DOHH2 (cell line): ENCODE data around the gene TC2N.

Experiments used
- H3F3A ChIP-seq: fragments of 200-600 bp; sonication (generic), shearing (Covaris generic); 2 replicates; pipeline ENCODE4 v1.6.0; 2016; ENCODE audit warnings: antibody characterized with exemption, mild to moderate bottlenecking; ENCODE audit not compliant: control insufficient read depth, insufficient read depth
- H3K27ac ChIP-seq: fragments of 200-600 bp; sonication (generic); 2 replicates; pipeline ENCODE4 v1.5.1; 2014; ENCODE audit warnings: low read depth, mild to moderate bottlenecking, low read length, moderate library complexity
- H3K27me3 ChIP-seq: fragments of 200-600 bp; sonication (generic); 2 replicates; pipeline ENCODE4 v1.6.1; 2014; ENCODE audit warnings: mild to moderate bottlenecking, low read length, mixed read lengths; ENCODE audit not compliant: control insufficient read depth
- H3K36me3 ChIP-seq: fragments of 200-600 bp; sonication (generic); 2 replicates; pipeline ENCODE4 v1.6.1; 2014; ENCODE audit warnings: mild to moderate bottlenecking, low read length, moderate library complexity, mixed read lengths; ENCODE audit not compliant: control insufficient read depth
- H3K4me1 ChIP-seq: fragments of 200-600 bp; sonication (generic); 2 replicates; pipeline ENCODE4 v1.6.1; 2014; ENCODE audit warnings: mild to moderate bottlenecking, low read length, mixed read lengths; ENCODE audit not compliant: control insufficient read depth
- H3K4me2 ChIP-seq: fragments of 200-600 bp; sonication (generic); 2 replicates; pipeline ENCODE4 v1.6.0; 2014; ENCODE audit warnings: mild to moderate bottlenecking, low read length, moderate library complexity
- H3K4me3 ChIP-seq: fragments of 200-600 bp; sonication (generic); 2 replicates; pipeline ENCODE4 v1.5.1; 2014; ENCODE audit warnings: mild to moderate bottlenecking, low read length, mixed read lengths
- H3K79me2 ChIP-seq: fragments of 200-600 bp; sonication (generic); 2 replicates; pipeline ENCODE4 v1.6.1; 2014; ENCODE audit warnings: mild to moderate bottlenecking, low read length, mixed read lengths; ENCODE audit not compliant: control insufficient read depth
- H3K9me2 ChIP-seq: fragments of 200-600 bp; sonication (generic); replicated peaks from 2 replicates; pipeline ENCODE4 v1.6.1; 2014; ENCODE audit warnings: mild to moderate bottlenecking, low read length, mixed read lengths; ENCODE audit not compliant: control insufficient read depth
- H3K9me3 ChIP-seq: fragments of 200-600 bp; sonication (generic); 2 replicates; pipeline ENCODE4 v1.6.1; 2014; ENCODE audit warnings: antibody characterized with exemption, low read length, mixed read lengths; ENCODE audit not compliant: control insufficient read depth, insufficient read depth
- H4K20me1 ChIP-seq: fragments of 200-600 bp; sonication (generic); 2 replicates; pipeline ENCODE4 v1.6.0; 2014; ENCODE audit warnings: low read depth, mild to moderate bottlenecking, antibody characterized with exemption, low read length, moderate library complexity; ENCODE audit not compliant: control insufficient read depth, insufficient read depth
- CTCF ChIP-seq: fragments of 200-600 bp; sonication (generic); IDR thresholded peaks from one replicate; pipeline ENCODE4 v1.5.1; 2014; ENCODE audit warnings: antibody characterized with exemption, mild to moderate bottlenecking, low read depth, low read length; ENCODE audit not compliant: poor library complexity, severe bottlenecking
- EZH2phosphoT487 ChIP-seq: fragments of 200-600 bp; sonication (generic); IDR thresholded peaks from 2 replicates; pipeline ENCODE4 v1.6.1; 2017; ENCODE audit warnings: borderline replicate concordance, mild to moderate bottlenecking, antibody characterized with exemption, low read length, moderate library complexity, mixed read lengths

The TC2N gene

GRCh38 chr14:91835920-91836843, 31.2 kb downstream of the TC2N start:
- Histone ChIP-seq H3K36me3 (no peaks in the 10 kb centered on the region), H3K4me1 (peaks cover 32% of the 10 kb centered on the region), H3K79me2 (no peaks in the 10 kb centered on the region), H3K9me3 (peaks cover 6% of the 10 kb centered on the region; the same call in 1 of the 2 replicates), H3K4me2 (peak overlapping the region; percentile 68), H3K27ac (no peak overlapping the region), H4K20me1 (no peaks in the 10 kb centered on the region), H3F3A (0 out of 2 replicates have a peak, but pooled peaks cover 10% of the 10 kb centered on the region), H3K4me3 (peak overlapping the region; percentile 84), H3K27me3 (peaks cover 37% of the 10 kb centered on the region), H3K9me2 (no peaks in the 10 kb centered on the region)
- peak; percentile 79; the same call in 1 of the 2 replicates for TF ChIP-seq EZH2phosphoT487
- TF ChIP-seq CTCF: no peak

- H3K36me3 ChIP-seq: no peaks in the 10 kb centered on the region
- no peaks in the 10 kb centered on the region for H4K20me1 ChIP-seq
- H3K9me3 ChIP-seq: peaks cover 6% of the 10 kb centered on the region; the same call in 1 of the 2 replicates
- peaks cover 33% of the 10 kb centered on the region for H3K4me1 ChIP-seq
- peak overlapping the region; percentile 68 for H3K4me2 ChIP-seq
- H3K9me2 ChIP-seq: no peaks in the 10 kb centered on the region
- H3K4me3 ChIP-seq: peak overlapping the region; percentile 84
- H3K27ac ChIP-seq: no peak overlapping the region
- 0 out of 2 replicates have a peak, but pooled peaks cover 9% of the 10 kb centered on the region for H3F3A ChIP-seq
- H3K27me3 ChIP-seq: peaks cover 37% of the 10 kb centered on the region
- no peak for TF ChIP-seq EZH2phosphoT487
- no peak for TF ChIP-seq CTCF
- H3K79me2 ChIP-seq: no peaks in the 10 kb centered on the region
Measured at GRCh38 chr14:91835197-91835919, 32.0 kb downstream of the TC2N start.

- peaks cover 39% of the 10 kb centered on the region for H3K27me3 ChIP-seq
- H3K9me3 ChIP-seq: peaks cover under 1% of the 10 kb centered on the region; the same call in 1 of the 2 replicates
- no peak overlapping the region for H3K4me2 ChIP-seq
- TF ChIP-seq CTCF (no peak), EZH2phosphoT487 (no peak)
- no peak overlapping the region for H3K4me3 ChIP-seq
- H3K79me2 ChIP-seq: no peaks in the 10 kb centered on the region
- H3K9me2 ChIP-seq: no peaks in the 10 kb centered on the region
- H3K27ac ChIP-seq: no peak overlapping the region
- peaks cover 25% of the 10 kb centered on the region for H3K4me1 ChIP-seq
- H3K36me3 ChIP-seq: no peaks in the 10 kb centered on the region
- 0 out of 2 replicates have a peak, but pooled peaks cover 5% of the 10 kb centered on the region for H3F3A ChIP-seq
- no peaks in the 10 kb centered on the region for H4K20me1 ChIP-seq
Measured at GRCh38 chr14:91834571-91834970, 32.8 kb downstream of the TC2N start.
